Natural killer cell (primary cell): ENCODE results near the gene SUSD3. TPM values are rescaled to one million over a fixed set of nuclear protein-coding genes. Genes with fewer than 3 reads are reported as not detected.

ENCODE experiments used
- ATAC-seq, 3 donors: fragments of 150-1000 bp in 2 of 3; fragments of 200-7000 bp in 1 of 3; cut with Tn5 transposase; 1 replicate in 1 of 3; 2 replicates in 2 of 3; pipeline ENCODE4 v1.10.0; 2021; ENCODE audit warnings: mild to moderate bottlenecking in 2 of 3, moderate library complexity in 2 of 3
- DNase-seq, 2 donors: peaks; one replicate each; pipeline versions ENCODE4 v3.0.0 to v3.0.0-alpha.2; 2013 to 2021; ENCODE audit warnings: mixed read lengths in 1 of 2
- H3K27ac ChIP-seq: one replicate; pipeline ENCODE4 v1.5.1; 2013; ENCODE audit warnings: mild to moderate bottlenecking, low read length
- H3K27me3 ChIP-seq: one replicate; pipeline ENCODE4 v1.6.1; 2013; ENCODE audit warnings: low read length; ENCODE audit not compliant: control insufficient read depth, insufficient read depth
- H3K36me3 ChIP-seq: one replicate; pipeline ENCODE4 v1.6.1; 2013; ENCODE audit warnings: low read length; ENCODE audit not compliant: control insufficient read depth, insufficient read depth
- H3K4me1 ChIP-seq: one replicate; pipeline ENCODE4 v1.6.1; 2013; ENCODE audit warnings: low read length; ENCODE audit not compliant: control insufficient read depth, insufficient read depth
- H3K4me3 ChIP-seq: one replicate; pipeline ENCODE4 v1.5.1; 2013; ENCODE audit warnings: low read length
- H3K9me3 ChIP-seq: one replicate; pipeline ENCODE4 v1.6.1; 2013; ENCODE audit warnings: low read length; ENCODE audit not compliant: control insufficient read depth, insufficient read depth
- H3K27ac Mint-ChIP-seq, 2 donors: one replicate each; pipeline ENCODE4 v1.8.0; 2022; ENCODE audit warnings: mild to moderate bottlenecking in 2 of 2, mixed read lengths in 2 of 2, moderate library complexity in 1 of 2
- H3K27me3 Mint-ChIP-seq, 2 donors: one replicate each; pipeline ENCODE4 v1.8.0; 2022; ENCODE audit warnings: low read depth in 2 of 2, mixed read lengths in 2 of 2
- H3K36me3 Mint-ChIP-seq: one replicate; pipeline ENCODE4 v1.8.0; 2022; ENCODE audit warnings: mixed read lengths
- H3K4me1 Mint-ChIP-seq, 2 donors: one replicate each; pipeline ENCODE4 v1.8.0; 2022; ENCODE audit warnings: mixed read lengths in 2 of 2
- H3K4me3 Mint-ChIP-seq: one replicate; pipeline ENCODE4 v1.8.0; 2022; ENCODE audit warnings: mild to moderate bottlenecking, moderate library complexity, mixed read lengths
- H3K9me3 Mint-ChIP-seq, 2 donors: one replicate each; pipeline ENCODE4 v1.8.0; 2022; ENCODE audit warnings: mixed read lengths in 2 of 2
- WGBS: methylation state at CpG from one replicate; pipeline ENCODE4 v1.1.7; 2013; ENCODE audit warnings: missing lambda C conversion rate; ENCODE audit not compliant: insufficient coverage; 5-methylcytosine and 5-hydroxymethylcytosine counted together
- intact Hi-C: fragments of 100-400 bp; cut with micrococcal nuclease; formaldehyde crosslinking; loops from one replicate; pipeline ENCODE4 v1.14.2; 2022
- total RNA-seq, 4 donors: library from RNA; stranded (reverse); fragments of 120-200 nt in 1 of 4; gene quantifications; one replicate each; pipeline versions ENCODE4 v1.2.3 to v1.2.4, GENCODE V29; 2013 to 2022
- TF ChIP-seq, protein P1 (sequence below): fragments of 200-600 bp; IDR thresholded peaks from one replicate; pipeline ENCODE4 v1.8.0; 2022; ENCODE audit warnings: antibody characterized with exemption

The SUSD3 gene
- total RNA-seq, 3 donors from 2014 or later (not counting 1 experiment from before 2014, with no cell fraction given): 1.2 to 2.1 (median 1.8) TPM

DNA sequence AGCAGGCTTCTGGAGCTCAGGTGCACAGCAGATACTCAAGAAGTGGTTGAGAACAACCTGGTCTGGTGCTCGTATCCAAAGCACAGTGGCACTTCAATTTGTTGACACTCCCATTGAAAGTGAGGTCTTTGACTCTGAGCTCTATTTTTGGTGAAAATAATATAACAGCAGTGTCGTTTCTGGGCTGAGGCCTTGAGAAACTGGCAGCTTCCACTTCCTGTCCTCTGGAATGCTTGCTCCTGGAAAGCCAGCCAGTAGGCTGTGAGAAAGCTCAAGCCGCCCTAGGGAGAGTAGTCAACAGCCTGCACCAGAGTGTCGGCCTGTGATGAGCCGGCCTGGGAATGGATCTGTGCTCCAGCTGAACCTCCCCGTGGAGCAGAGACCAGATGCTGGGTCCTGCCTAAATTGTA lies 6.8 kb upstream of the SUSD3 start:
- H3K4me1 Mint-ChIP-seq: peaks cover 0 to 28% of the 10 kb centered on the region in 2 donors
- H3K36me3 ChIP-seq: no peaks in the 10 kb centered on the region

DNA sequence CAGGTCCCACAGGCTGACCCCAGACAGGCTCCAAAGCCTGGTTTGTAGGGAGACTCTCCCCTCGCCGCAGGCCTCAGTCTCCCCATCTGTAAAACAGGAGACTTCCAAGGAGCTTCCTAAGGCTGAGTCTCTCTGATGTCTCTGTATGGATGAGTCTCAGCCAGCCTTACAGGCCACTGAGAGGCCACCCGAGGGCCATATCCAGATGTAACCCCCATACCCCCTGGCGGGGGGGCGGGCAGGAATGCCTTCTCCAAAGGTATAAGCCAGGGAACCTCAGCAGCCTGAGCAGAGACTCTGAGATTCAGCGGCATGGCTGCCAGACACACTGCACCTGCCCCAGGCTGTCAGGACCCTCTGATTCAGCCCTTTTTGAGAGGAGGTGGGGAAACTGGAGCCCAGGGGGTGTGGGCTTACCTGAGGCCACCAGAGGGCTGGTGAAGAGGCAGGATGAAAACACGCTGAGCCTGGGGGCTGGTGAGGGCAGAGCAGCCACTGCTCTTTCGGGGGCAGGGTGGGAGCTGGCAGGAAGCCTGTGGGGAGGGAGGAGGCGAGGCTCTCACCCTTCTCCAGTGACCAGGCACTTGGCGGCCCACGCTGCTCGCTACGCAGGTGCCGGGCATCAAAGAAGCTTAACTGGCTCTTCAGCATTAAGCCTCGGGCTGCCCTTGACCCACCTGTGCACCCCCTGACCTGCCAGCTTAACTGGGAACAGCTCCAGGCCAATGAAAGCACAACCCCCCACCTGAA lies 5.5 kb upstream of the SUSD3 start:
- TF ChIP-seq, protein P1, sequence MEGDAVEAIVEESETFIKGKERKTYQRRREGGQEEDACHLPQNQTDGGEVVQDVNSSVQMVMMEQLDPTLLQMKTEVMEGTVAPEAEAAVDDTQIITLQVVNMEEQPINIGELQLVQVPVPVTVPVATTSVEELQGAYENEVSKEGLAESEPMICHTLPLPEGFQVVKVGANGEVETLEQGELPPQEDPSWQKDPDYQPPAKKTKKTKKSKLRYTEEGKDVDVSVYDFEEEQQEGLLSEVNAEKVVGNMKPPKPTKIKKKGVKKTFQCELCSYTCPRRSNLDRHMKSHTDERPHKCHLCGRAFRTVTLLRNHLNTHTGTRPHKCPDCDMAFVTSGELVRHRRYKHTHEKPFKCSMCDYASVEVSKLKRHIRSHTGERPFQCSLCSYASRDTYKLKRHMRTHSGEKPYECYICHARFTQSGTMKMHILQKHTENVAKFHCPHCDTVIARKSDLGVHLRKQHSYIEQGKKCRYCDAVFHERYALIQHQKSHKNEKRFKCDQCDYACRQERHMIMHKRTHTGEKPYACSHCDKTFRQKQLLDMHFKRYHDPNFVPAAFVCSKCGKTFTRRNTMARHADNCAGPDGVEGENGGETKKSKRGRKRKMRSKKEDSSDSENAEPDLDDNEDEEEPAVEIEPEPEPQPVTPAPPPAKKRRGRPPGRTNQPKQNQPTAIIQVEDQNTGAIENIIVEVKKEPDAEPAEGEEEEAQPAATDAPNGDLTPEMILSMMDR: no peak
- no peaks in the 10 kb centered on the region for H3K9me3 ChIP-seq
- H3K4me3 ChIP-seq: no peak overlapping the region
- Mint-ChIP-seq H3K27ac (no peak overlapping the region), H3K4me3 (no peak overlapping the region), H3K9me3 (no peaks in the 10 kb centered on the region), H3K27me3 (peaks cover 12 to 14% of the 10 kb centered on the region in 2 donors), H3K36me3 (no peaks in the 10 kb centered on the region), H3K4me1 (peaks cover 0 to 31% of the 10 kb centered on the region in 2 donors)
- peaks cover 23% of the 10 kb centered on the region for H3K4me1 ChIP-seq
- H3K27ac ChIP-seq: no peak overlapping the region
- DNase-seq (no peak), ATAC-seq (peak in 1 of 3 donors; percentile 38)
- H3K27me3 ChIP-seq: no peaks in the 10 kb centered on the region
- intact Hi-C loops: no loop called here
- no peaks in the 10 kb centered on the region for H3K36me3 ChIP-seq
- 53% methylated on average over 15 of the region's 15 CpGs for WGBS

More for the DNA sequence above, 6.8 kb upstream of the SUSD3 start:
- DNase-seq (no peak), ATAC-seq (no peak)
- 91% methylated on average over 6 of the region's 6 CpGs for WGBS
- H3K27ac Mint-ChIP-seq: no peak overlapping the region
- Histone ChIP-seq H3K4me3 (no peak overlapping the region), H3K27ac (no peak overlapping the region), H3K27me3 (no peaks in the 10 kb centered on the region), H3K4me1 (peaks cover 20% of the 10 kb centered on the region), H3K9me3 (no peaks in the 10 kb centered on the region)
- no peak overlapping the region for H3K4me3 Mint-ChIP-seq
- no peaks in the 10 kb centered on the region for H3K9me3 Mint-ChIP-seq
- intact Hi-C loops: no loop called here
- TF ChIP-seq, protein P1: no peak
- no peaks in the 10 kb centered on the region for H3K36me3 Mint-ChIP-seq
- peaks cover 16 to 21% of the 10 kb centered on the region in 2 donors for H3K27me3 Mint-ChIP-seq

DNA sequence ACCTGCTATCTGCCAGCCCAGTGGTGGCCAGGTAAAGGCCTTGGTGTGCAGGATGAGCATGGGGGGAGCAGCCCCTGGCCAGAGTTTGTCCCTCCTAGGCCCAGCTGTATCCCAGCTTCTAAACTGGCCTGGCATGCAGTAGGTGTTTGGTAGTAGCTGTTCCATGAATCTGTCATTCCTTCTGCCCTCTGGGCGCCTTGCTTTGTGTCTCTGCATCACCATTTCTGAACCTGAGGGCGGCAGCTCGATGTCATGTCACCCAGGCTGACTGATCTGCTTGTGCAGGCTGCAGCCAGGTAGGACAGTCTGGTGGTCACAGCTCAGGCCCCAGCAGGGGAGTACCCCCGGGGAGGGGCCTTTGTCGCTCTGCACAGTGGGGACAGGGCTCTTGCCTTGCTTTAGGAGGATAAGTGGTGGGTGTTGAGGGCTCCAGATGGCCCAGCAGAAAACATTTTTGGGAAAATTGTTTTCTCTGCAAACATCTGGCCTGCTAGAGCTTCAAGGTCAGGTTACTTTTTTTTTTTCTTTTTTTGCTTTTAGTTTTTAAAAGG lies 4.6 kb upstream of the SUSD3 start:
- Histone ChIP-seq H3K4me1 (peaks cover 24% of the 10 kb centered on the region), H3K27me3 (no peaks in the 10 kb centered on the region), H3K9me3 (no peaks in the 10 kb centered on the region), H3K27ac (no peak overlapping the region), H3K4me3 (no peak overlapping the region), H3K36me3 (no peaks in the 10 kb centered on the region)
- Mint-ChIP-seq H3K9me3 (no peaks in the 10 kb centered on the region), H3K36me3 (no peaks in the 10 kb centered on the region), H3K4me1 (peaks cover 0 to 28% of the 10 kb centered on the region in 2 donors), H3K4me3 (no peak overlapping the region), H3K27ac (no peak overlapping the region), H3K27me3 (peaks cover 8 to 10% of the 10 kb centered on the region in 2 donors)
- TF ChIP-seq, protein P1: no peak
- intact Hi-C loops: no loop called here
- DNase-seq (no peak), ATAC-seq (no peak)
- WGBS: 93% methylated on average over 5 of the region's 5 CpGs
